GM23338 (cell line): Measurements from ENCODE around the gene MRPL34.

Experiments used
- STAT1 ChIP-seq: IDR thresholded peaks from one replicate; pipeline ENCODE4 v1.6.1; 2016; ENCODE audit warnings: antibody characterized with exemption; ENCODE audit not compliant: unreplicated experiment
- TF ChIP-seq, protein P1 (sequence below), 2 experiments: fragments of 200-600 bp in 1 of 2; sonication (generic) in 1 of 2; conservative IDR thresholded peaks; 2 replicates each; pipeline versions ENCODE4 v1.5.1 to v1.6.1; 2016 to 2017; ENCODE audit warnings: antibody characterized with exemption in 2 of 2, low read depth in 2 of 2, mild to moderate bottlenecking in 2 of 2, moderate library complexity in 1 of 2

- TF ChIP-seq, protein P1, sequence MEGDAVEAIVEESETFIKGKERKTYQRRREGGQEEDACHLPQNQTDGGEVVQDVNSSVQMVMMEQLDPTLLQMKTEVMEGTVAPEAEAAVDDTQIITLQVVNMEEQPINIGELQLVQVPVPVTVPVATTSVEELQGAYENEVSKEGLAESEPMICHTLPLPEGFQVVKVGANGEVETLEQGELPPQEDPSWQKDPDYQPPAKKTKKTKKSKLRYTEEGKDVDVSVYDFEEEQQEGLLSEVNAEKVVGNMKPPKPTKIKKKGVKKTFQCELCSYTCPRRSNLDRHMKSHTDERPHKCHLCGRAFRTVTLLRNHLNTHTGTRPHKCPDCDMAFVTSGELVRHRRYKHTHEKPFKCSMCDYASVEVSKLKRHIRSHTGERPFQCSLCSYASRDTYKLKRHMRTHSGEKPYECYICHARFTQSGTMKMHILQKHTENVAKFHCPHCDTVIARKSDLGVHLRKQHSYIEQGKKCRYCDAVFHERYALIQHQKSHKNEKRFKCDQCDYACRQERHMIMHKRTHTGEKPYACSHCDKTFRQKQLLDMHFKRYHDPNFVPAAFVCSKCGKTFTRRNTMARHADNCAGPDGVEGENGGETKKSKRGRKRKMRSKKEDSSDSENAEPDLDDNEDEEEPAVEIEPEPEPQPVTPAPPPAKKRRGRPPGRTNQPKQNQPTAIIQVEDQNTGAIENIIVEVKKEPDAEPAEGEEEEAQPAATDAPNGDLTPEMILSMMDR (conservative IDR thresholded peaks at IDR 0.05; ENCODE audit: low read depth in 2 of 2), result no peak
- no peak for TF ChIP-seq STAT1
These were observed 45.7 kb upstream of the MRPL34 start for GRCh38 chr19:17259934-17260333.
